ENCODE results near the gene OR5M8.

OR5M8 gene

GRCh38 chr11:56491270-56491669 is at the start of gene OR5M8:
Gene OR5M8 (minus strand): TSS chr11:56491370. CDS start chr11:56491370, 0 bp downstream.
- H4K20me1 ChIP-seq (ENCODE audit: low read depth, low read length), result no peaks in the 10 kb centered on the region
- H3K79me2 ChIP-seq (ENCODE audit: insufficient read depth, low read length), result no peaks in the 10 kb centered on the region
- no peak within 1 kb of the TSS for H3K4me3 ChIP-seq (ENCODE audit: insufficient read depth, low read length, poor library complexity, severe bottlenecking)
- no peak within 1 kb of the TSS for H3K27ac ChIP-seq (ENCODE audit: low read depth, low read length)
- no peaks in the 10 kb centered on the region for H3F3A ChIP-seq (ENCODE audit: insufficient read depth)
- H3K36me3 ChIP-seq (ENCODE audit: low read length), result no peaks in the 10 kb centered on the region
- H2AFZ ChIP-seq (ENCODE audit: low read depth, low read length, severe bottlenecking), result no peak within 1 kb of the TSS
- no peak within 1 kb of the TSS for H3K4me2 ChIP-seq (ENCODE audit: low read depth, low read length, poor library complexity, severe bottlenecking)
- no peaks in the 10 kb centered on the region for H3K27me3 ChIP-seq (ENCODE audit: low read length)
- no peaks in the 10 kb centered on the region for H3K9me3 ChIP-seq (ENCODE audit: insufficient read depth, low read length)
- no peak within 1 kb of the TSS for H3K9ac ChIP-seq (ENCODE audit: low read length)
- H3K9me2 ChIP-seq (replicated peaks; ENCODE audit: insufficient read depth, low read length), result no peaks in the 10 kb centered on the region
- TF ChIP-seq CTCF (IDR thresholded peaks at IDR 0.05; ENCODE audit: insufficient read depth, low read length, poor library complexity, severe bottlenecking) (no peak), EZH2phosphoT487 (conservative IDR thresholded peaks at IDR 0.05; ENCODE audit: low read length) (no peak)

GRCh38 chr11:56533054-56533740 is 42.0 kb upstream of the OR5M8 start:
- Histone ChIP-seq H3K9me2 (replicated peaks; ENCODE audit: insufficient read depth, low read length) (no peaks in the 10 kb centered on the region), H3K27ac (ENCODE audit: low read depth, low read length) (no peak overlapping the region), H3F3A (ENCODE audit: insufficient read depth) (no peaks in the 10 kb centered on the region), H3K79me2 (ENCODE audit: insufficient read depth, low read length) (no peaks in the 10 kb centered on the region), H3K4me3 (ENCODE audit: insufficient read depth, low read length, poor library complexity, severe bottlenecking) (no peak overlapping the region), H3K9ac (ENCODE audit: low read length) (no peak overlapping the region), H3K27me3 (ENCODE audit: low read length) (no peaks in the 10 kb centered on the region), H4K20me1 (ENCODE audit: low read depth, low read length) (no peaks in the 10 kb centered on the region), H2AFZ (ENCODE audit: low read depth, low read length, severe bottlenecking) (no peak overlapping the region), H3K9me3 (ENCODE audit: insufficient read depth, low read length) (no peaks in the 10 kb centered on the region), H3K4me2 (ENCODE audit: low read depth, low read length, poor library complexity, severe bottlenecking) (no peak overlapping the region), H3K36me3 (ENCODE audit: low read length) (no peaks in the 10 kb centered on the region)
- no peak for TF ChIP-seq CTCF (IDR thresholded peaks at IDR 0.05; ENCODE audit: insufficient read depth, low read length, poor library complexity, severe bottlenecking)

GRCh38 chr11:56531856-56532255 is 40.7 kb upstream of the OR5M8 start:
- no peak overlapping the region for H3K27ac ChIP-seq (ENCODE audit: low read depth, low read length)
- no peaks in the 10 kb centered on the region for H3K9me2 ChIP-seq (replicated peaks; ENCODE audit: insufficient read depth, low read length)
- TF ChIP-seq EZH2phosphoT487 (conservative IDR thresholded peaks at IDR 0.05; ENCODE audit: low read length), result no peak
- no peak for TF ChIP-seq CTCF (IDR thresholded peaks at IDR 0.05; ENCODE audit: insufficient read depth, low read length, poor library complexity, severe bottlenecking)
- H2AFZ ChIP-seq (ENCODE audit: low read depth, low read length, severe bottlenecking), result no peak overlapping the region
- H3K27me3 ChIP-seq (ENCODE audit: low read length), result no peaks in the 10 kb centered on the region
- H3K4me3 ChIP-seq (ENCODE audit: insufficient read depth, low read length, poor library complexity, severe bottlenecking), result no peak overlapping the region
- H3F3A ChIP-seq (ENCODE audit: insufficient read depth), result no peaks in the 10 kb centered on the region
- no peaks in the 10 kb centered on the region for H3K36me3 ChIP-seq (ENCODE audit: low read length)
- no peaks in the 10 kb centered on the region for H4K20me1 ChIP-seq (ENCODE audit: low read depth, low read length)
- H3K79me2 ChIP-seq (ENCODE audit: insufficient read depth, low read length), result no peaks in the 10 kb centered on the region
- no peak overlapping the region for H3K9ac ChIP-seq (ENCODE audit: low read length)
- no peaks in the 10 kb centered on the region for H3K9me3 ChIP-seq (ENCODE audit: insufficient read depth, low read length)
- H3K4me2 ChIP-seq (ENCODE audit: low read depth, low read length, poor library complexity, severe bottlenecking), result no peak overlapping the region
